Uterus (tissue), 2 donors: ENCODE results near the gene CTNND2.

Experiments used
- POLR2A ChIP-seq, 2 donors: fragments of 450-650 bp; IDR thresholded peaks; one replicate each; pipeline ENCODE4 v1.6.1; 2016; ENCODE audit warnings: antibody characterized with exemption in 2 of 2, mild to moderate bottlenecking in 1 of 2, moderate library complexity in 1 of 2
- TF ChIP-seq, protein P1 (sequence below), 4 experiments: fragments of 200-600 bp in 2 of 4; fragments of 450-650 bp in 2 of 4; sonication (generic) in 2 of 4; IDR thresholded peaks; one replicate each; pipeline ENCODE4 v1.5.1; 2016 to 2019; ENCODE audit warnings: antibody characterized with exemption in 4 of 4, mild to moderate bottlenecking in 2 of 4, moderate library complexity in 1 of 4

- TF ChIP-seq, protein P1, sequence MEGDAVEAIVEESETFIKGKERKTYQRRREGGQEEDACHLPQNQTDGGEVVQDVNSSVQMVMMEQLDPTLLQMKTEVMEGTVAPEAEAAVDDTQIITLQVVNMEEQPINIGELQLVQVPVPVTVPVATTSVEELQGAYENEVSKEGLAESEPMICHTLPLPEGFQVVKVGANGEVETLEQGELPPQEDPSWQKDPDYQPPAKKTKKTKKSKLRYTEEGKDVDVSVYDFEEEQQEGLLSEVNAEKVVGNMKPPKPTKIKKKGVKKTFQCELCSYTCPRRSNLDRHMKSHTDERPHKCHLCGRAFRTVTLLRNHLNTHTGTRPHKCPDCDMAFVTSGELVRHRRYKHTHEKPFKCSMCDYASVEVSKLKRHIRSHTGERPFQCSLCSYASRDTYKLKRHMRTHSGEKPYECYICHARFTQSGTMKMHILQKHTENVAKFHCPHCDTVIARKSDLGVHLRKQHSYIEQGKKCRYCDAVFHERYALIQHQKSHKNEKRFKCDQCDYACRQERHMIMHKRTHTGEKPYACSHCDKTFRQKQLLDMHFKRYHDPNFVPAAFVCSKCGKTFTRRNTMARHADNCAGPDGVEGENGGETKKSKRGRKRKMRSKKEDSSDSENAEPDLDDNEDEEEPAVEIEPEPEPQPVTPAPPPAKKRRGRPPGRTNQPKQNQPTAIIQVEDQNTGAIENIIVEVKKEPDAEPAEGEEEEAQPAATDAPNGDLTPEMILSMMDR (IDR thresholded peaks at IDR 0.05) = no peak
- TF ChIP-seq POLR2A (IDR thresholded peaks at IDR 0.05) = no peak
Measured at GRCh38 chr5:10985091-10985720, 919.0 kb downstream of the CTNND2 start.
